ENCODE data around the gene MFSD12.
"Not testable (repeated sequence)": the region's sequence is repeated elsewhere in the genome, so short reads cannot be mapped to it uniquely, and the experiment has no call there.

MFSD12 gene

GRCh38 chr19:3537438-3538240, 19.7 kb downstream of the MFSD12 start:
- no peak for DNase-seq (ENCODE audit: low read depth in 2 of 2)

GRCh38 chr19:3537101-3537437, 20.3 kb downstream of the MFSD12 start:
- no peak for DNase-seq (ENCODE audit: low read depth in 2 of 2)

GRCh38 chr19:3536429-3537100, 20.8 kb downstream of the MFSD12 start:
- DNase-seq (ENCODE audit: low read depth in 2 of 2): no peak

- no peak for DNase-seq (ENCODE audit: low read depth in 2 of 2)
These were observed 21.4 kb downstream of the MFSD12 start for GRCh38 chr19:3535981-3536380.

GRCh38 chr19:3535563-3535965, 21.8 kb downstream of the MFSD12 start:
- DNase-seq (ENCODE audit: low read depth in 2 of 2): no peak

GRCh38 chr19:3535235-3535535, 22.2 kb downstream of the MFSD12 start:
- DNase-seq (ENCODE audit: low read depth in 2 of 2): no peak

GRCh38 chr19:3534375-3535234, 22.8 kb downstream of the MFSD12 start:
- DNase-seq (ENCODE audit: low read depth in 2 of 2): no peak

- no peak for DNase-seq (ENCODE audit: low read depth in 2 of 2)
These were observed 23.7 kb downstream of the MFSD12 start for GRCh38 chr19:3533563-3534216.

GRCh38 chr19:3533033-3533432, 24.4 kb downstream of the MFSD12 start:
- DNase-seq (ENCODE audit: low read depth in 2 of 2): no peak

GRCh38 chr19:3532154-3532786, 25.1 kb downstream of the MFSD12 start:
- DNase-seq (ENCODE audit: low read depth in 2 of 2): no peak

- DNase-seq (ENCODE audit: low read depth in 2 of 2): no peak
These were observed 25.7 kb downstream of the MFSD12 start for GRCh38 chr19:3531716-3532115.

- no peak for DNase-seq (ENCODE audit: low read depth in 2 of 2)
These were observed 27.0 kb downstream of the MFSD12 start for GRCh38 chr19:3530389-3530788.

- not testable (repeated sequence) for DNase-seq (ENCODE audit: low read depth in 2 of 2)
These were observed 28.1 kb downstream of the MFSD12 start for GRCh38 chr19:3529299-3529698.

GRCh38 chr19:3528539-3529211, 28.7 kb downstream of the MFSD12 start:
- DNase-seq (ENCODE audit: low read depth in 2 of 2): no peak

GRCh38 chr19:3528080-3528479, 29.3 kb downstream of the MFSD12 start:
- no peak for DNase-seq (ENCODE audit: low read depth in 2 of 2)

GRCh38 chr19:3527238-3527910, 30.0 kb downstream of the MFSD12 start:
- no peak for DNase-seq (ENCODE audit: low read depth in 2 of 2)

- no peak for DNase-seq (ENCODE audit: low read depth in 2 of 2)
These were observed 30.7 kb downstream of the MFSD12 start for GRCh38 chr19:3526507-3527237.

- DNase-seq (ENCODE audit: low read depth in 2 of 2): no peak
These were observed 32.4 kb downstream of the MFSD12 start for GRCh38 chr19:3524904-3525451.

GRCh38 chr19:3524078-3524842, 33.1 kb downstream of the MFSD12 start:
- DNase-seq (ENCODE audit: low read depth in 2 of 2): no peak
